ENCODE results near the gene EXOC2.
"Not testable (repeated sequence)": the region's sequence is repeated elsewhere in the genome, so short reads cannot be mapped to it uniquely, and the experiment has no call there.

The EXOC2 gene

GRCh38 chr6:609905-610304 lies 83.0 kb downstream of the EXOC2 start:
- no peak for DNase-seq (ENCODE audit: extremely low spot score)
- TF ChIP-seq TARDBP (IDR thresholded peaks at IDR 0.05) (no peak), ARNT (IDR thresholded peaks at IDR 0.05) (no peak), ELF4 (IDR thresholded peaks at IDR 0.05) (no peak), ZNF384 (IDR thresholded peaks at IDR 0.05) (no peak), BHLHE40 (IDR thresholded peaks at IDR 0.05; ENCODE audit: borderline replicate concordance) (no peak), PKNOX1 (IDR thresholded peaks at IDR 0.05) (no peak), SUZ12 (IDR thresholded peaks at IDR 0.05) (no peak), CTBP1 (IDR thresholded peaks at IDR 0.05; ENCODE audit: borderline replicate concordance) (no peak), HDGF (IDR thresholded peaks at IDR 0.05; ENCODE audit: borderline replicate concordance) (no peak), LEF1 (IDR thresholded peaks at IDR 0.05; ENCODE audit: borderline replicate concordance) (no peak), NFRKB (IDR thresholded peaks at IDR 0.05) (no peak), SP1 (IDR thresholded peaks at IDR 0.05) (no peak), L3MBTL2 (conservative IDR thresholded peaks at IDR 0.05) (no peak), FOXA1 (IDR thresholded peaks at IDR 0.05) (no peak), FOXK2 (IDR thresholded peaks at IDR 0.05) (no peak)
- ChIA-PET POLR2A (no interaction called here), CTCF (no interaction called here)

DNA sequence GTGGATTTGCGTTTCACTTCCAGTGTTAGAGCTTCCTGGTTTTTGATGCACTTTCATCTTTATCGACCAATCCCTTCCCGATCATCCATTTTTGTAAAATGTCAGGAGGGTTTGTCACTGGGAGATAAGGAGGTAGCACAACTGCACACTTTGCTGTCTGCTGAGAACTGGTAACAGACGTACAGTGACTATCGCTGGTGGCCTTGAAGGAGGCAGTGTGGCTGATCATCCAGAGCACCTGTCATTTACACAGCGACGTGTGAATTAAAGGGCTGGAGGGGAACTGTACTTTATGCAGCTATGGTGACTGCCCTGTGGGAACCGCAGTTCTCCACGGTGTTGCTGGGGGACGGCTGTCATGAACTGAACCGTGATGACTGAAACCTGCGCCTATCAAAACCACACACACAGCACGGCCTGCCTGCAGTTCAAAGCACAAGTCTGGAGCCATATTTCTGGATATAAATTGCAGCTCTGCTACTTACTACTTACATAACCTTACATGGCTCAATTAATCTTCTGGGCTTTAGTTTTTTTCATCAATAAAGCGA lies 86.0 kb downstream of the EXOC2 start:
- TF ChIP-seq BHLHE40 (IDR thresholded peaks at IDR 0.05; ENCODE audit: borderline replicate concordance): no peak
- no peak for TF ChIP-seq SUZ12 (IDR thresholded peaks at IDR 0.05)
- TF ChIP-seq HDGF (IDR thresholded peaks at IDR 0.05; ENCODE audit: borderline replicate concordance): no peak
- no peak for TF ChIP-seq NFRKB (IDR thresholded peaks at IDR 0.05)
- TF ChIP-seq LEF1 (IDR thresholded peaks at IDR 0.05; ENCODE audit: borderline replicate concordance): no peak
- no peak for TF ChIP-seq ELF4 (IDR thresholded peaks at IDR 0.05)
- no peak for TF ChIP-seq ARNT (IDR thresholded peaks at IDR 0.05)
- TF ChIP-seq SP1 (IDR thresholded peaks at IDR 0.05): no peak
- no peak for TF ChIP-seq FOXK2 (IDR thresholded peaks at IDR 0.05)
- no peak for TF ChIP-seq PKNOX1 (IDR thresholded peaks at IDR 0.05)
- no peak for TF ChIP-seq L3MBTL2 (conservative IDR thresholded peaks at IDR 0.05)
- no peak for TF ChIP-seq ZNF384 (IDR thresholded peaks at IDR 0.05)
- no peak for TF ChIP-seq FOXA1 (IDR thresholded peaks at IDR 0.05)
- DNase-seq (ENCODE audit: extremely low spot score): no peak
- ChIA-PET POLR2A (no interaction called here), CTCF (no interaction called here)

- POLR2A ChIA-PET; DNase-seq (ENCODE audit: extremely low spot score); CTCF ChIA-PET: not testable (repeated sequence)
Measured at GRCh38 chr6:605895-606294, 87.0 kb downstream of the EXOC2 start.

GRCh38 chr6:604579-604978 lies 88.4 kb downstream of the EXOC2 start:
- no peak for TF ChIP-seq ARNT (IDR thresholded peaks at IDR 0.05)
- CTCF ChIA-PET: no interaction called here
- DNase-seq (ENCODE audit: extremely low spot score): no peak
- POLR2A ChIA-PET: no interaction called here

DNA sequence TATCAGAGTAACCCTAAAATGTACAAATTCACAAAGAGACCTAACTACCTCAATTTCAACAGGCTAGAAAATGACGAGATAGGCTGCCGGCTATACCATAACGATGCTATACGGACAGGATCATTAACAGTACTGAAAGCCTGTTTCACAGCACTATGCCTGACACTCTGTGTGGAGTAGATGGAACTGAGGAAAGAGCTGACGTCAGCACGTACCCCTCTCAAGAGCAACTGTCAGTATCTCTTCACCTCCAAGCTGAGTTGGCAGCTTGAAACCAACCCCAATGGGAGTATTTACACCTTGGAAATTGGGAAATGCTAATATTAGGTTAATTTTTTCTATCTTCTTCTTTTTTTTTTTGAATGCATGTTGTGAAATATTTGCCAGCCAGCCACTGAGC lies 89.7 kb downstream of the EXOC2 start:
- ChIA-PET POLR2A (no interaction called here), CTCF (no interaction called here)
- DNase-seq (ENCODE audit: extremely low spot score): no peak
- TF ChIP-seq TARDBP (IDR thresholded peaks at IDR 0.05) (no peak), FOXA1 (IDR thresholded peaks at IDR 0.05) (no peak), LEF1 (IDR thresholded peaks at IDR 0.05; ENCODE audit: borderline replicate concordance) (no peak), PKNOX1 (IDR thresholded peaks at IDR 0.05) (no peak), CTBP1 (IDR thresholded peaks at IDR 0.05; ENCODE audit: borderline replicate concordance) (no peak), NFRKB (IDR thresholded peaks at IDR 0.05) (no peak), FOXM1 (IDR thresholded peaks at IDR 0.05; ENCODE audit: borderline replicate concordance) (no peak), BHLHE40 (IDR thresholded peaks at IDR 0.05; ENCODE audit: borderline replicate concordance) (no peak), L3MBTL2 (conservative IDR thresholded peaks at IDR 0.05) (no peak), SP1 (IDR thresholded peaks at IDR 0.05) (no peak), SUZ12 (IDR thresholded peaks at IDR 0.05) (no peak), FOXK2 (IDR thresholded peaks at IDR 0.05) (no peak), ZNF384 (IDR thresholded peaks at IDR 0.05) (no peak)

GRCh38 chr6:599576-600448 lies 93.1 kb downstream of the EXOC2 start:
- POLR2A ChIA-PET: no interaction called here
- CTCF ChIA-PET: no interaction called here
- TF ChIP-seq HDGF (IDR thresholded peaks at IDR 0.05; ENCODE audit: borderline replicate concordance) (no peak), LEF1 (IDR thresholded peaks at IDR 0.05; ENCODE audit: borderline replicate concordance) (no peak), SP1 (IDR thresholded peaks at IDR 0.05) (no peak), FOXM1 (IDR thresholded peaks at IDR 0.05; ENCODE audit: borderline replicate concordance) (no peak), BHLHE40 (IDR thresholded peaks at IDR 0.05; ENCODE audit: borderline replicate concordance) (no peak), FOXA1 (IDR thresholded peaks at IDR 0.05) (no peak)
- no peak for DNase-seq (ENCODE audit: extremely low spot score)

DNA sequence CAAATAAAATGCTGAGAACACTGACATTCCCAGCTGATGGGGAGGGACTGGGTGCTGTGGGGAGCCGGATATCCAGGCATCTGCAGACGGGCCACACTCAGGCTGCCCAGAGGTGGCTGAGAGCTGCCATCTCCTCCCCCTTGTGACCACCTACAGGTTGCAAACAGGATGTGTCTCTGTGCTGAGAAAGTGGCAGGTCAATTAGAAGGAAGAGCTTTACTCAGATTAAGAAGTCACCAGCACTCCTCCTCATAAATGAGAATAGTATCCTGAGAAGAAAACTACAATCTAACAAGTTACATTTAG lies 99.1 kb downstream of the EXOC2 start:
- POLR2A ChIA-PET: no interaction called here
- TF ChIP-seq ELF4 (IDR thresholded peaks at IDR 0.05) (no peak), L3MBTL2 (conservative IDR thresholded peaks at IDR 0.05) (no peak), BHLHE40 (IDR thresholded peaks at IDR 0.05; ENCODE audit: borderline replicate concordance) (no peak), FOXA1 (IDR thresholded peaks at IDR 0.05) (no peak), CTBP1 (IDR thresholded peaks at IDR 0.05; ENCODE audit: borderline replicate concordance) (no peak), HDGF (IDR thresholded peaks at IDR 0.05; ENCODE audit: borderline replicate concordance) (no peak), FOXK2 (IDR thresholded peaks at IDR 0.05) (no peak), PKNOX1 (IDR thresholded peaks at IDR 0.05) (no peak)
- CTCF ChIA-PET: interaction anchor here (0.8 to 2.0 kb wide), 2 partner anchors 11 to 831 kb away, joined by 3 to 9 read pairs; no protein-coding TSS in a partner anchor
- no peak for DNase-seq (ENCODE audit: extremely low spot score)
